OCI-LY7 (cell line): ENCODE results near the gene AP1G2. TPM values are rescaled to one million over a fixed set of nuclear protein-coding genes. Genes with fewer than 3 reads are reported as not detected.
"Not testable (repeated sequence)": the region's sequence is repeated elsewhere in the genome, so short reads cannot be mapped to it uniquely, and the experiment has no call there.

Source experiments
- BruUV-seq: library from RNA; stranded (reverse); fragments of 400-500 nt; replicated peaks from 2 replicates; lab custom pipeline; 2021; lab: Mats Ljungman, UMichigan
- CTCF ChIA-PET: fragments of 300-600 bp; sonication (Branson Sonifier 250); formaldehyde crosslinking; loops from one replicate; lab custom pipeline; 2022; ENCODE audit warnings: antibody characterized with exemption; ENCODE audit not compliant: unreplicated experiment; lab: Charles Lee
- POLR2A ChIA-PET: fragments of 300-600 bp; sonication (Branson Sonifier 250); formaldehyde crosslinking; loops from one replicate; lab custom pipeline; 2022; ENCODE audit warnings: antibody characterized with exemption; lab: Charles Lee
- DNase-seq: peaks from one replicate; pipeline ENCODE4 v3.0.0-alpha.2; 2015; ENCODE audit warnings: low spot score
- H2AFZ ChIP-seq: fragments of 200-600 bp; sonication (generic), shearing (Covaris generic); 2 replicates; pipeline ENCODE4 v1.6.1; 2014; ENCODE audit warnings: mild to moderate bottlenecking, antibody characterized with exemption, low read length, moderate library complexity
- H3K27ac ChIP-seq: fragments of 200-600 bp; sonication (generic); 2 replicates; pipeline ENCODE4 v1.5.1; 2014; ENCODE audit warnings: mixed run types, low read depth, mild to moderate bottlenecking, moderate library complexity, low read length, inconsistent platforms; ENCODE audit not compliant: poor library complexity, severe bottlenecking
- H3K36me3 ChIP-seq: fragments of 200-600 bp; sonication (generic); 2 replicates; pipeline ENCODE4 v1.6.1; 2014; ENCODE audit warnings: mild to moderate bottlenecking, antibody characterized with exemption, low read length, moderate library complexity, mixed read lengths; ENCODE audit not compliant: insufficient read depth
- H3K4me1 ChIP-seq: fragments of 200-600 bp; sonication (generic); 2 replicates; pipeline ENCODE4 v1.5.1; 2014; ENCODE audit warnings: mild to moderate bottlenecking, low read length; ENCODE audit not compliant: insufficient read depth, poor library complexity, severe bottlenecking
- H3K4me2 ChIP-seq: fragments of 200-600 bp; sonication (generic); 2 replicates; pipeline ENCODE4 v1.6.1; 2014; ENCODE audit warnings: mild to moderate bottlenecking, low read length
- H3K4me3 ChIP-seq: fragments of 200-600 bp; sonication (generic); 2 replicates; pipeline ENCODE4 v1.5.1; 2014; ENCODE audit warnings: mild to moderate bottlenecking, low read depth, low read length; ENCODE audit not compliant: poor library complexity, severe bottlenecking
- H3K79me2 ChIP-seq: fragments of 200-600 bp; sonication (generic); 2 replicates; pipeline ENCODE4 v1.6.1; 2016; ENCODE audit warnings: low read depth, mild to moderate bottlenecking, low read length, moderate library complexity, mixed read lengths; ENCODE audit not compliant: insufficient read depth
- H3K9me2 ChIP-seq: fragments of 200-600 bp; sonication (generic); 2 replicates; pipeline ENCODE4 v1.6.1; 2016; ENCODE audit warnings: mild to moderate bottlenecking, low read length, mixed read lengths; ENCODE audit not compliant: insufficient read depth
- H3K9me3 ChIP-seq: fragments of 200-600 bp; sonication (generic); 2 replicates; pipeline ENCODE4 v1.6.1; 2014; ENCODE audit warnings: mild to moderate bottlenecking, mixed run types, low read length, mixed read lengths
- H4K20me1 ChIP-seq: fragments of 200-600 bp; sonication (generic); 2 replicates; pipeline ENCODE4 v1.6.1; 2014; ENCODE audit warnings: mild to moderate bottlenecking, antibody characterized with exemption, low read length, moderate library complexity, mixed read lengths; ENCODE audit not compliant: insufficient read depth
- EZH2phosphoT487 ChIP-seq: fragments of 200-600 bp; sonication (generic); IDR thresholded peaks from 2 replicates; pipeline ENCODE4 v1.6.1; 2018; ENCODE audit warnings: low read depth, borderline replicate concordance, mild to moderate bottlenecking, mixed run types, antibody characterized with exemption, low read length, moderate library complexity, mixed read lengths
- intact Hi-C: fragments of 100-400 bp; cut with micrococcal nuclease; formaldehyde crosslinking; loops from one replicate; pipeline ENCODE4 v1.10.0; 2022; ENCODE audit not compliant: unreplicated experiment
- total RNA-seq, 2 experiments: library from RNA; depleted of rRNA in 1 of 2; stranded (reverse); fragments of >200 nt in 1 of 2; shearing (Covaris generic) in 1 of 2; gene quantifications; 2 replicates each; pipeline ENCODE4 v1.2.3, GENCODE V29; 2014 to 2022
- TF ChIP-seq, protein P1 (sequence below): fragments of 200-600 bp; sonication (generic); conservative IDR thresholded peaks from 2 replicates; pipeline ENCODE4 v1.5.1; 2014; ENCODE audit warnings: mild to moderate bottlenecking, antibody characterized with exemption, low read length, moderate library complexity, mixed read lengths

AP1G2 gene
- total RNA-seq, 2 experiments from 2014 or later: 129 to 209 TPM

DNA sequence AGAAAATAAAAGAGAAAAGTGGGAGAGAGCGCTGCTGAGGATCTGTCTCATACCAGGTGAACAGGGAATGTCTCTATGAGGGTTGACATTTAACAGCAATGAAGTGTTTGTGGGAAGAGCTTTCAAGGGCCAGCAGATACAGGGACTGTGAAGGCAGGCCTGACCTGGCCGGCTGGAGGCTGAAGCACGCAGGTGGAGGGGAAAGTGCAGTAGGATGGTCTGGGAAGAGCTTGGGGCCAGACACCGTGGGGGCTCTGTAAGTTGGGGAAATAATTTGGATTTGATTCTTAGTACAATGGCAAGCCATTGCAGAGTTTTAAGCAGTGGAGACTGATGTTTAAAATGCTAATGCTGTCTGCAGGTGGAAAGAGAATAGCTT, 44.8 kb upstream of the AP1G2 start:
- POLR2A ChIA-PET: interaction anchor here (0.6 kb wide), 1 partner anchor 90 kb away, joined by 3 read pairs; no protein-coding TSS in a partner anchor

DNA sequence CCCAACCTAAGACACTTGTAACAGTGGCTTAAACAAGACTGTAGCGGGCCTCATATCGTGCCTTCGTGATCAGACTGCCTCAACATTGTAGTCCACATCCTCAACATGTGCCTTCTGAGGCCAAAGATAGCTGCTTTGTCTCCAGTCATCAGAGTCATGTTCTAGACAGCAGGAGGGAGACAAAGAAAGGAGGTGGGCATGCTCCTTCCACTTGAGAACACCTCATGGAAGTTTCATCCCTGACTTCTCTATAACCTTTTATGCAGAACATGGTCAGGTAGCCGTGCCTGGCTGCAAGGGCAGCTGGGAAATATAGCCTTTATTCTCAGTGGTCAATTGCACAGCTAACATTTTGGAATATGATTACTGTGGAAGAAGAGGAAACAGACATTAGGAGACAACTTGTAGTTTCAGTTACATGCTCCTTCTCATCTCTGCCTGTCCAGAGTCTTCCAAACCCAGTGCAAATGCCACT, 43.3 kb upstream of the AP1G2 start:
- DNase-seq: no peak
- intact Hi-C loops: no loop called here
- H3K79me2 ChIP-seq: no peaks in the 10 kb centered on the region
- ChIA-PET CTCF (no interaction called here), POLR2A (interaction anchor here (0.6 to 1.7 kb wide), 2 partner anchors 10 to 96 kb away, joined by 3 to 6 read pairs; no protein-coding TSS in a partner anchor)
- no peak overlapping the region for H3K4me2 ChIP-seq
- no peaks in the 10 kb centered on the region for H3K36me3 ChIP-seq
- H3K9me2 ChIP-seq: no peaks in the 10 kb centered on the region
- H3K4me1 ChIP-seq: no peaks in the 10 kb centered on the region
- TF ChIP-seq, protein P1, sequence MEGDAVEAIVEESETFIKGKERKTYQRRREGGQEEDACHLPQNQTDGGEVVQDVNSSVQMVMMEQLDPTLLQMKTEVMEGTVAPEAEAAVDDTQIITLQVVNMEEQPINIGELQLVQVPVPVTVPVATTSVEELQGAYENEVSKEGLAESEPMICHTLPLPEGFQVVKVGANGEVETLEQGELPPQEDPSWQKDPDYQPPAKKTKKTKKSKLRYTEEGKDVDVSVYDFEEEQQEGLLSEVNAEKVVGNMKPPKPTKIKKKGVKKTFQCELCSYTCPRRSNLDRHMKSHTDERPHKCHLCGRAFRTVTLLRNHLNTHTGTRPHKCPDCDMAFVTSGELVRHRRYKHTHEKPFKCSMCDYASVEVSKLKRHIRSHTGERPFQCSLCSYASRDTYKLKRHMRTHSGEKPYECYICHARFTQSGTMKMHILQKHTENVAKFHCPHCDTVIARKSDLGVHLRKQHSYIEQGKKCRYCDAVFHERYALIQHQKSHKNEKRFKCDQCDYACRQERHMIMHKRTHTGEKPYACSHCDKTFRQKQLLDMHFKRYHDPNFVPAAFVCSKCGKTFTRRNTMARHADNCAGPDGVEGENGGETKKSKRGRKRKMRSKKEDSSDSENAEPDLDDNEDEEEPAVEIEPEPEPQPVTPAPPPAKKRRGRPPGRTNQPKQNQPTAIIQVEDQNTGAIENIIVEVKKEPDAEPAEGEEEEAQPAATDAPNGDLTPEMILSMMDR: no peak
- TF ChIP-seq EZH2phosphoT487: no peak
- no peak overlapping the region for H3K27ac ChIP-seq
- BruUV-seq: no TSS peak
- no peaks in the 10 kb centered on the region for H4K20me1 ChIP-seq
- H3K9me3 ChIP-seq: no peaks in the 10 kb centered on the region
- H2AFZ ChIP-seq: no peak overlapping the region
- H3K4me3 ChIP-seq: no peak overlapping the region

More for the DNA sequence above, 44.8 kb upstream of the AP1G2 start:
- no peaks in the 10 kb centered on the region for H3K9me3 ChIP-seq
- no peak overlapping the region for H3K4me3 ChIP-seq
- no peaks in the 10 kb centered on the region for H3K36me3 ChIP-seq
- DNase-seq: no peak
- no TSS peak for BruUV-seq
- H3K27ac ChIP-seq: no peak overlapping the region
- intact Hi-C loops: no loop called here
- CTCF ChIA-PET: interaction anchor here (0.6 to 1.6 kb wide), 3 partner anchors 10 to 358 kb away, joined by 3 to 6 read pairs (median 5); no protein-coding TSS in a partner anchor
- H3K9me2 ChIP-seq: no peaks in the 10 kb centered on the region
- no peaks in the 10 kb centered on the region for H3K79me2 ChIP-seq
- no peaks in the 10 kb centered on the region for H4K20me1 ChIP-seq
- no peak overlapping the region for H3K4me2 ChIP-seq
- H3K4me1 ChIP-seq: no peaks in the 10 kb centered on the region
- H2AFZ ChIP-seq: no peak overlapping the region
- TF ChIP-seq, protein P1: no peak
- TF ChIP-seq EZH2phosphoT487: no peak

DNA sequence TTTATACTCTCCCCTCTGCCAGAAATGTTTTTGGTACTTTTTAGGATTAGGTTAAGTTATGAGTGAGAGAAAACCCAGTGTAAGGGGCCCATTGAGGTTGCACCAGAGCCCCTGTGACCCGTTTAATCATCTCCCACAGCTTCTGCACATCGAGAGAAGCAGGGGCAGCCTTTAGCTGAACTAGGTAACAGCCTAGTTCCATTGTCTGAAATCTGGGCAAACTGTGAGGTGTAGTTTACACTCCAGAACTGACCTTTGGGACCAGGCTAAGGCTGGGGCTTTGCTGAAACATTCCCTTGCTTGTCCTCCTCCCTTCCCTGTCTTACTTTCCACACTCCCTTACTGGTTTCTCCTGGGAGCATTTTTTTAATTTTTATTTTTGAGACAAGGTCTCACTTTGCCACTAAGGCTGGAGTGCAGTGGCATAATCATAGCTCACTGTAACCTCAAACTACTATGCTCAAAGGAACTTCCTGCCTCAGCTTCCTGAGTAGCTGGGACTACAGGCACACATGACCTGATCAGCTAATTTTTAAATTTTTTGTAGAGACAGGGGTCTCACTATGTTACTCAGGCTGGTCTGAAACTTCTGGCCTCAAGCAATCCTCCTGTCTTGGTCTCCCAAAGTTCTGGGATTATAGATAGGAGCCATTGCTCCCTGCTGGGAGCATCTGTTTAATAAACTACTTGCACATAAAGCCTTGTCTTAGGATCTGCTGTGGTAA, 42.7 kb upstream of the AP1G2 start:
- no peak overlapping the region for H3K4me3 ChIP-seq
- H3K9me3 ChIP-seq: no peaks in the 10 kb centered on the region
- ChIA-PET POLR2A (interaction anchor here (0.6 to 1.7 kb wide), 2 partner anchors 11 to 97 kb away, joined by 3 to 6 read pairs; no protein-coding TSS in a partner anchor), CTCF (no interaction called here)
- no TSS peak for BruUV-seq
- H3K27ac ChIP-seq: no peak overlapping the region
- no peak overlapping the region for H2AFZ ChIP-seq
- no peak for TF ChIP-seq EZH2phosphoT487
- TF ChIP-seq, protein P1: no peak
- H3K4me1 ChIP-seq: no peaks in the 10 kb centered on the region
- no peaks in the 10 kb centered on the region for H3K79me2 ChIP-seq
- H3K36me3 ChIP-seq: no peaks in the 10 kb centered on the region
- no peaks in the 10 kb centered on the region for H4K20me1 ChIP-seq
- no peak overlapping the region for H3K4me2 ChIP-seq
- H3K9me2 ChIP-seq: no peaks in the 10 kb centered on the region
- no peak for DNase-seq
- intact Hi-C loops: no loop called here

DNA sequence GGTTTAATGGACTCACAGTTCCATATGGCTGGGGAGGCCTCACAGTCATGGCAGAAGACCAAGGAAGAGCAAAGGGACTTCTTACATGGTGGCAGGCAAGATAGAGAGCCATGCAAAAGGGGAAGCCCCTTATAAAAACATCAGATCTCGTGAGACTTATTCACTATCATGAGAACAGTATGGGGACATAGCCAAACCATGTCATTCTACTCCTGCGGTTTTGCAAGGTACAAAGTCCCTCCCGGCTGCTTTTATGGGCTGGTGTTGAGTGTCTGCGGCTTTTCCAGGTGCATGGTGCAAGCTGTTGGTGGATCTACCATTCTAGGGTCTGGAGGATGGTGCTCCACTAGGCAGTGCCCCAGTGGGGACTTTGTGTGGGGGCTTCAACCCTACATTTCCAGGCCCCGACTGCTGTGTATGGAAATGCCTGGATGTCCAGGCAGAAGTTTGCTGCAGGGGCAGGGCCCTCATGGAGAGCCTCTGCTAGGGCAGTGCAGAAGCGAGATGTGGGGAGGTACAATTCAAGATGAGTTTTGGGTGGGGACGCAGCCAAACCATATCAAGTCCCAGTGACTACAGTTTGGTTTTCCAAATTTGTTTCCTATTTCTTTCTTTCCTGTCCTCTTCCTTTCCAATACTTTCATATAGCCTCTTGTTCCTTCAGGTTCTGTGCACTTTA, 42.0 kb upstream of the AP1G2 start:
- H3K79me2 ChIP-seq, H3K4me3 ChIP-seq, H4K20me1 ChIP-seq, CTCF ChIA-PET, H2AFZ ChIP-seq, H3K27ac ChIP-seq, H3K4me1 ChIP-seq, H3K9me3 ChIP-seq, intact Hi-C loops, DNase-seq, H3K9me2 ChIP-seq, BruUV-seq, H3K4me2 ChIP-seq, H3K36me3 ChIP-seq, POLR2A ChIA-PET: not testable (repeated sequence)
